ENCODE measurements around the gene CORO7. TPM values are rescaled to one million over a fixed set of nuclear protein-coding genes. Genes with fewer than 3 reads are reported as not detected.
A peak's percentile ranks its signal among the peaks of the same experiment; 100 is the strongest.
"Not testable (repeated sequence)": the region's sequence is repeated elsewhere in the genome, so short reads cannot be mapped to it uniquely, and the experiment has no call there.

CORO7 gene
- polyA plus RNA-seq, 12 donors = 15.7 to 26.2 (median 20.7) TPM; not detected in 1

DNA sequence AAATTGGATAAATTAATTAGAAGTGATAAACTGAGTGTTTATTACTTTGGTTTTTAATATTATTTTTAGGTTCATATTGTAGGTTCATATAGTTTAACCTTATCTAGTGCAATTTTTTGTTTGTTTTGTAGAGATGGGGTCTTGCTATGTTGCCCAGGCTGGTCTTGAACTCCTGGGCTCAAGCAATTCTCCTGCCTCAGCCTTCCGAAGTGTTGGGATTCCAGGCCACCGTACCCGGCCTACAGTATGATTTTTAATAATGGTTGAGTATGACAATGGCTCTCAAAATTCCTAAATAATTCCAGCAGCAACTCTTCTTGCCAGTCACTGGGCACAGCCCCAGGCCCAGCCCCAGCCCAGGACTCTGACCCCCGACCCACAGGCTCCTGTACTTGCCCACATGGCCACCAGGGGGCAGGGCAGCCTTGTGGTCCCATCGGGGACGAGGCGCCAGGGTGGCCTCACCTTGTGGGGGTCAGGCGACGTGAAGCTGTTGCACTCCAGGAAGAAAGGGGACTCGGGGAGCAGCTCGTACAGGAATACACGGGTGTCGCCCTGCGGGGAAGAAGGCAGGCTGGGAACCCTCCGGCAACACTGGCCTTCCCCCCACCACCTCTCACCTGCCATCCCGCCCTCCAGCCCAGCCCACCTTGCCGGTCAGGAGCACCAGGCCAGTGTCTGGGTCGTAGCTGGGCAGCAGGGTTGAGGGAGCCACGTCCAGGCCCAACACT, 57.4 kb downstream of the CORO7 start:
- DNase-seq = no peak

DNA sequence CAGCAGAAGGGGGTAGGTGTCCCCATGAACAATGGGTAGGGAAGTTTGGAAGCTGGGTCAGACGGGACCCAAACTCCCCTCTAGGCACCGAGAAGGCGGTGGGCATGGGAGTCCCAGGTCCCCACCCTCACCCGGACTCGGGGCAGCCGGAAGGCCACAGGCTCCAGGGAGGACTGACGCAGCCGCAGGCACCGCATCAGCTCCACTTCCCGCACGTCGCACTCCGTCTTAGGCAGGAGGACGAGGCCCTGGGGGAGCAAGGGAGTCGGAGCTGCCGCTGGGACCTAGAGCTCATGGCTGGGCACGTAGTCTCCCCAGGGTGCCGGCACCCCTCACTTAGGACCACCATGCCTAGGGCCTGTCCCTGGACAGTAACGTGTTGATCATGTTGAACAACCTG, 58.2 kb downstream of the CORO7 start:
- DNase-seq = no peak

DNA sequence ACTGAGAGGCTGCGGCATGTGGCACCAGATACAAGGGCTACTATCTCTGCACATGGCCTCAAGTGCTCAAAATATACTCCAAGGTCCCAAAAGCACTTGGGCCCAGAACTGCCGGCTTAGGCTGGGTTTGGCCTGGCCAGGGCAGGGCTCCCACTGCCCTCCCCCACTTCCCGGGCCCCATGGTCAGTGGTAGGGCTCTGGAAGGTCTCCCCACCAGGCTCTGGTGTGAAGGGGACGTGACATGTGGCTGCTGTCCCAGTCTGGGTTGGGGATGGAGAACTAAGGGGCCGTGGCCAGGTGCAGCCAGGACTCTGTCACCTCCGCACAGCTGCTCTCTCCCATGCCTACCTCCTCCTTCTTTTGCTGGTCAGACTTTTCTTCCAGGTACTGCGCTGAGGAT, 59.6 kb downstream of the CORO7 start:
- no peak for DNase-seq

DNA sequence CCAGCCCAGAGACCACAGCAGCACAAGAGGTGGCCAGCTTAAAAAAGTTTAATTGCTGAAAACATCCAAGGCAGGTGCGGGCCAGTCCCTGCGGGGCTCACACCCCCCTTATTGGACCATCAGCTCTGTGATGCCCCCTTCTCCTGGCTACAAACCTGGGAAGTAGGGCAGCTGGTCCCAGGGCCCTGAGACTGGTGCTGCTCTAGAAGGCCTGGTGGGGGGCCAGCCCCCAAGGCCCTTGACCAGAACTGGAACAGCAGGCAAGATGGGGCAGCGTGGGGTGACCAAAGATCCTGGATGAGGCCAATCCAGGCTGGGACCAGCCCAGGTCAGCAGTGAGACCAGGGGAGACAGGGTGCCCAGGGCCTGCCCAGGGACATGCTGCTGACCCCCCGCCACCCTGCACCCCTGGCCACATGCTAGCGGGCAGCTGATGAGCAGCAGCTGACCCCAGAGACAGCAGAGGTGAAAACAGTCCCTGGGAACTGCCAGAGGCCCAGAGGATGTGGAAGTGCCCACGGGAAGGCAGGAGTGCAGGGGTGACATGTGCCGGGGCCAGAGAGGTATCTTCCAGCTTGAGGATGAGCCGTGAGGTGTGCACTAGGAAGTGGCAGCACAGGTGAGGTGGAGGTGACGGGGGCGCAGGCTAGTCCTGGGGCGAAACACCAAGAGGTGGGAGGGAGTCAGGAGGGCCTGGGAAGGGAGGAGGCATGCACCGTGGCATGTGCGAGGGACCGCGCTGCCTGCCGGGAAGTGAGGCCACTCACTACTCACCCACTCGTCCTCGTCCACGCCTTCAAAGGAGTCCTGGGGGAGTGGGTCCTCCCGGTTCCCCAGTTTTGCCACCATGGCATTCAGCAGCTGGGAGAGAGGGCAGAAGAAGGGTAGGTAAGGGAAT, 61.6 kb downstream of the CORO7 start:
- no peak for DNase-seq

DNA sequence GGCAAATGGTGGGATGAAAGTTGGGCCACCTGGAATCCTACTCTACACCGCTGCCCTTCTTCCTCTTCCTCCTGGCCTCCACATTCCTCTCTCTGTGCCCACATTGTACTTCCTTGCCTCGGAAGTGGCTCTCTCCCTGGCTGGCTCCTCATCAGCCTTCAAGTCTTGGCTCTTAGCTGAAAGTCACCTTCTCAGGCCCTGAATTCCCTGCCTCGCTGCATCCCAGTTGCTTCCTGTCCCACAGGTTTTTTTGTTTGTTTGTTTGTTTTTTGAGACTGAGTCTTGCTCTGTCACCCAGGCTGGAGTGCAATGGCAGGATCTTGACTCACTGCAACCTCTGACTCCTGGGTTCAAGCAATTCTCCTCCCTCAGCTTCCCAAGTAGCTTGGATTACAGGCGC, 62.7 kb downstream of the CORO7 start:
- no peak for DNase-seq

DNA sequence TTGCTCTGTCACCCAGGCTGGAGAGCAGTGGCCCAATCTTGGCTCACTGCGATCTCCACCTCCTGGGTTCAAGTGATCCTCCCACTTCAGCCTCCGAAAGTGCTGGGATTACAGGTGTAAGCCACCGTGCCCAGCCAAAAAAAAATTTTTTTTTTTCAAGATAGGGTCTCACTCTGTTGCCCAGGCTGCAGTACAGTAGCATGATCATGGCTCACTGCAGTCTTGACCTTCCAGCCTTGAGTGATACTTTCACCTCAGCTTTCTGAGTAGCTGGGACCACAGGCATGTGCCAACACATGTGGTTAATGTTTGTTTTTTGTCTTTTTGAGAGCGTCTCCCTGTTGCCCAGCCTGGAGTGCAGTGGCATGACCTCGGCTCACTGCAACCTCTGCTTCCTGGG, 63.6 kb downstream of the CORO7 start:
- DNase-seq = no peak

DNA sequence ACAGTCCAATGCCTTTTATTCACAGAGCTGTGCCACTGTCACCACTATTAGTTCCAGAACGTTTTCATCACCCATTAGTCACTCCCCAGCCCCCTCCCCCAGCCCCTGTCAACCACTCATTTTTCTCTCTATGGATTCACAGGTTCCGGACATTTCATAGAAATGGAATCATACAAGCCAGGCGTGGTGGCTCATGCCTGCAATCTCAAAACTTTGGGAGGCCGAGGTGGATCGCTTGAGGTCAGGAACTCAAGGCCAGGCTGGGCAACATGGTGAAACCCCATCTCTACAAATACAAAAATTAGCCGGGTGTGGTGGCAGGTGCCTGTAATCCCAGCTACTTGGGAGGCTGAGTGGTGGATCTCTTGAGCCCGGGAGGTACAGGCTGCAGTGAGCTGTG, 64.5 kb downstream of the CORO7 start:
- DNase-seq = no peak

DNA sequence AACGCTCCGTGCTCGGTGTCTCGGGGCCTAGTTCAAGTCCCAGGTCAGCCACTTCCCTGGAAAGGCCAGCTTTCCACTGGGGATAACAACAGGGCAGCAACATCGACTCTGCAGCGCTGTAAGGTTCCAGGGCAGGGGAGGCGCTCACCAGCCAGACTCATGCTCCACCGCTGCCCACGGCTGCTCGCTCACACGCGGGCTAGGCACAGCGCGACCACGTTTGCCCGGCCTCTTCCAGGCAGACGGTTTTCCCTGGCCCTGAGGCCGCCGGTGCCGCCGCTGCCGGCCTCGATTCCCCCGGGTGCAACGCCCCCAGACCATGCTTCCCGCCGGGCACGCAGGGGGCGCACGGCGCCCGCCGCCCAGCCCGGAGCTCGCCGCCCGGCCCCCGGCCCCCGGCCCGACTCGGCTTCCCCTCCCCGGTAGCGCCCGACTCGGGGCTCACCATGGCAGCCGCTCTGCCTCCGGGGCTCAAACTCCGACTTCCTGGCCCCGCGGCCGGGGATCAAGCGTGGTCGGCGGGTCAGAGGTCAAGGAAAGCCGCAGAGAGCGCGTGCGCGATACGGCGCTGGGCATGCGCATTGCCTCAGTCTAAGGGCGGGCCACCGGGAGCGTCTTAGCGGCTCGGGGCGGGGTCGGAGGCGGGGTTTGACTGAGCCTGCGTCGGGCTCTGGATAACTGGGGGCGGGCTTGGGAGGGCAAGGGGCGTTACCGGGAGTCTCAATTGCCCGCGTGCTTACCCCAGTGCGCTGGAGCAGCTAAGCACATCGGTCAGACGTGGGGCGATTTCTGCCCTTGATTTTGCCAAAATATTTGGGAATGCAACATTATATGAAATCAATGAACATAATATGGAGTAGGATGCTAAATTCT, 65.4 kb downstream of the CORO7 start, which contains the start of gene PAM16:
PAM16 (minus strand) TSS at position 535 of the 873 bp plus-strand sequence; CDS start at position 448, 87 bp downstream.
- DNase-seq = peak; percentile 96

DNA sequence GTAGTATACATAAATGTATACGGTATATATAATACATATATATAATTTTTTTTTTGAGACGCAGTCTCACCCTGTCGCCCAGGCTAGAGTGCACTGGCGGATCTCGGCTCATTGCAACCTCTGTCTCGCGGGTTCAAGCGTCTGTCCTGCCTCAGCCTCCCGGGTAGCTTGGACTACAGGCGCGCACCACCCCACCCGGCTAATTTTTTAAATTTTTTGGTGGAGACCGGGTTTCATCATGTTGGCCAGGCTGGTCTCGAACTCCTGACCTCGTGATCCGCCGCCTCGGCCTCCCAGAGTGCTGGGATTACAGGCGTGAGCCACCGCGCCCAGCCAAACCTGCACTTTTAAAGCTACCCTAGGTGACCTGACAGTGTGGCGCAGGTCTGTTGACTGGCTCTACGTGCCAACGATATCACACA, 66.0 kb downstream of the CORO7 start:
- no peak for DNase-seq

DNA sequence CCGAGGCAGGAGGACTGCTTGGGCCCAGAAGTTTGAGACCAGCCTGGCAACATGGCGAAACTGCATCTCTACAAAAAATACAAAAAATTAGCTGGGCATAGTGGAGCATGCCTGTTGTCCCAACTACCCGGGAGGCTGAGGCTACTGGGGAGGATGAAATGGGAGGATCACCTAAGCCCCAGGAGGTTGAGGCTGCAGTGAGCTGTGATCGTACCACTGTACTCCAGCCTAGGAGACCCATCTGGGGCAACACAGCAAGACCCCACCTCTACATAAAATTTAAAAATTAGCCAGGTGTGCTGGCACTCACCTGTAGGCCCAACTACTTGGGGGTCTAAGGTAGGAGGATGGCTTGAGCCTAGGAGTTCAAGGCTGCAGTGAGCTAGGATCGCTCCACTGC, 67.1 kb downstream of the CORO7 start:
- no peak for DNase-seq

DNA sequence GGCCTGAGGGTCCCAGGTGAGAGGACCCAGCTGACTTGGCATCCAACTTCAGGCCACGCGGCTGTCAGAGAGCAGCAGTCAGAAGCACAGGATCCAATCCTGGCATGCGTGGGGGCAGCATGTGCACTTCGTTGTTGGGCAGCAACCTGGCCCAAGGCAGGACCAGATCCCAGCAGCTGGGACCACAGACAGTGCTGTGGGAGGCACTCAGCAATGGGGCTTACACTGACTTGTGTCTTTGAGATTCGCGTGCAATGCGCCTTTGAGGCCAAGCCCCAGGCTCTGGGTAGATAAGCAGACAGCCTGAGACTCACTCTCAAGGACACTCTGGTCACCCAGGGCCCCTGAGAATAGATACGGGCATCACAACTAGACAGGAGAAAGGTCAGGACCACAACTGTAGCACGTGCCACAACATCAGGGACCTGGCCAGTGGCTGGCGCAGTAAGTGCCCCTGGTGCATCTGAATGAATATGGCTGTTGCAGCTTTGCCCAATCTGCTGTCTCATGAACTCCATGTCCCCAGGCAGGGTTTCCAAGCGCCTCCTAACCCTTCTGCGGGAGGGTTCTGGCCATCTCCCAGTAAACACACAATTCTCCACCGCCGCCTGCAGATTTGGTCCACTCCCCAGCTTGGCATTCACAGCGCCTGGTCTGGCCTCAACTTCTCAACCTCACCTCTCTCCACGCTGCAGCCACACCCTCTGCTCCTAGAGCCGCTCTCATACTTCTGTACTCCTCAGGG, 68.5 kb downstream of the CORO7 start:
- no peak for DNase-seq

DNA sequence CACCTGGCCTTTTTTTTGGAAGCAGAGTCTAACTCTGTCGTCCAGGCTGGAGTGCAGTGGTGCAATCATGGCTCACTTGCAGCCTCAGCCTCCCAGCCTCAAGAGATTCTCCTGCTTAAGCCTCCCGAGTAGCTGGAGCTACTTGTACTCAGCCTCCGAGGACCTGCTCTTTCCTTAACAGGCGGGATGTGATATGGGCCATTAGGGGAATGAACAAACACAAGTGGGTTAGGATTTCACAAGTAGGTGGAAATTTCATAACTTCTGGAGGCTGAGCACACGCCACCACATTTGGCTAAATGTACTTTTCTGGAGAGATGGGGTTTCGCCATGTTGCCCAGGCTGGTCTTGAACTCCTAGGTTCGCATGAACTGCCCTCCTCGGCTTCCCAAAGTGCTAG, 69.4 kb downstream of the CORO7 start:
- no peak for DNase-seq

DNA sequence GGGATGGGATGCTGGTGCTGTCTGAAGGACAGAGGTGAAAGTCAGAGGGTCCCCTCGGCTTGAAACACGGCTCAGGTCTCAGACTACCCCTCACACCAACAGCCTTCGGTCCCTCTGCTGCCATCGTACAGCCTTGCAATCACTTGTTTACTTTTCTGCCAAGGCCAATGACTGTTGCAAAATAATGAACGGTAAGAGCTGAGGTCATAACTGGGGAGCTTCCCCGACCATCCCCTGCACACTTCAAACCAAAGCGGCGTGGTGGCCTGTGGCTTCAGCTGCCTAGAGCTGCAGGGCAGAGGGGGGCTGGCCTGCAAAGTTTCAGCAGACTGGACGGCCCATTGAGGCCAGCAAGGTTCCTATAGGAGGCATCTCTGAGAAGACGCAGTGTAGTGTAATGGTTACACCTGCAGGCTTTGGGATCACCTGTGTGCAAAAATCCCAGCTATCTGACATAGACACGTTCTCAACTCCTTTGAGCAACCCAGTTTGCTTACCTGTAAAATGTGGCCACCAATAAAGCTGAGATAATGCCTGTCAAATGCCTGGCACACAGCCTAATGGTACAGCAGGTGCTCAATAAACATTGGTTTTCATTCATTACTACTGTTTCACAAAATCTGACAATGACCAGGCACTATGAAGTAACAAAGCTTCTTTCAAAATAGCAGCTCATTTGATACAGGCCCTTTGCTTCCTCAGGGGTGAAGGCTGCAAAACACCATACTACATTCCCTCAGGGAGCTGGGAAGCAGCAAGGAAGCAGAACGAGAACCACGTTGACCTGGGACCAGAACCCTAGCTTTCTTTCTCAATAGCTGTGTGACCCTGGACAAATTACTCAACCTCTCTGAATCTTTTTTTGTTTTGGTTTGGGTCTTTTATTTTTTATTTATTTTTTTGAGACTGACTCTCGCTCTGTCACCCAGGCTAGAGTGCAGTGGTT, 70.3 kb downstream of the CORO7 start:
- DNase-seq = no peak

DNA sequence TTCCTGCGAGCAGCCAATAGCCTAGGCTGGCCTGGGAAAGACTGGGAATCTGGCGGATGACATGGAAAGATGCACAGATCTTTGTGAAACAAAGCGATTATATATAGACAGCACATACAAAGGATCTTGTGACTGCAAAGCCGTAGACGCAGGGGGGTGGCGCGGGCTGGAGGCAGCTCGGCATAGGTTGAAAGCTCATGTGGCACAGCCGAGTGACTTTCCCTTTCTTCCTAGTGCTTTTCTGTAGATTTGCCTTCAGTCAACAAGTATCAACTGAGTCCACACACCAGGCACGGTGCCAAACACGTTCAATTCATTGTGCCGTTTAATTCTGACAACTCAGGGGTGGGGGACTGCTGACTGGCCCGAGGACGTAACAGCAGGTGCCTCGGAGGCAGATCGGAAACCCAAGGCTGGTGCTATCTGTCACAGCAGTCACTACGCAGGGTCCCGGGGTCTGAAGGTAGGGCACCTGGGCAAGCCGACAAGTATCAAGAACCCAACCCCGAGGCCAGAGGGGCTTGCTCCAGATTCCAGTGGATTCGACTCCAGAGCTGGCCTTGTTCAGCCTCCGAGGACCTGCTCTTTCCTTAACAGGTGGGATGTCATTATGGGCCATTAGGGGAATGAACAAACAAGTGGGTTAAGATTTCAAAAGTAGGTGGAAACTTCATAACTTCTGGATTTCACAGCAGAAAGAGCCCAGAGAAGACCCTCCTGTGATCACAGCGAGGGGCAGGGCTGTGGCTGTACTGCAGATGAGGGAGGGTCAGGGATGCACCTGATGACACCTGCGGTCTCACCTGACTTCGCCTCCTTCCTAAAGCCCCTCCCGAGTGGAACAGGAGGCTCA, 71.2 kb downstream of the CORO7 start:
- no peak for DNase-seq

DNA sequence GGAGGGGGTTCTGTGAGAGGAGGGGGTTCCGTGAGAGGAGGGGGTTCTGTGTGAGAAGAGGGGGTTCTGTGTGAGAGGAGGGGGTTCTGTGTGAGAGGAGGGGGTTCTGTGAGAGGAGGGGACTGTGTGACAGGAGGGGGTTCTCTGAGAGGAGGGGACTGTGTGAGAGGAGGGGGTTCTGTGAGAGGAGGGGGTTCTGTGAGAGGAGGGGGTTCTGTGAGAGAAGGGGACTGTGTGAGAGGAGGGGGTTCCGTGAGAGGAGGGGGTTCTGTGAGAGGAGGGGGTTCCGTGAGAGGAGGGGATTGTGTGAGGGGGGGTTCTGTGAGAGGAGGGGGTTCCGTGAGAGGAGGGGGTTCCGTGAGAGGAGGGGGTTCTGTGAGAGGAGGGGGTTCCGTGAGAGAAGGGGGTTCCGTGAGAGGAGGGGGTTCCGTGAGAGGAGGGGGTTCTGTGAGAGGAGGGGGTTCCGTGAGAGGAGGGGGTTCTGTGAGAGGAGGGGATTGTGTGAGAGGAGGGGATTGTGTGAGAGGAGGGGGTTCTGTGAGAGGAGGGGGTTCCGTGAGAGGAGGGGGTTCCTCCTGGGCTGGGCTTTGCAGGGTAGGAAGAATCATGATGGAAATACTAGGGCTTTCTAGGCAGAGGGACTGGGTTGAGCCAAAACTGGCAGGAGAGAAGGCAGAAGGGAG, 72.0 kb downstream of the CORO7 start:
- DNase-seq = not testable (repeated sequence)

DNA sequence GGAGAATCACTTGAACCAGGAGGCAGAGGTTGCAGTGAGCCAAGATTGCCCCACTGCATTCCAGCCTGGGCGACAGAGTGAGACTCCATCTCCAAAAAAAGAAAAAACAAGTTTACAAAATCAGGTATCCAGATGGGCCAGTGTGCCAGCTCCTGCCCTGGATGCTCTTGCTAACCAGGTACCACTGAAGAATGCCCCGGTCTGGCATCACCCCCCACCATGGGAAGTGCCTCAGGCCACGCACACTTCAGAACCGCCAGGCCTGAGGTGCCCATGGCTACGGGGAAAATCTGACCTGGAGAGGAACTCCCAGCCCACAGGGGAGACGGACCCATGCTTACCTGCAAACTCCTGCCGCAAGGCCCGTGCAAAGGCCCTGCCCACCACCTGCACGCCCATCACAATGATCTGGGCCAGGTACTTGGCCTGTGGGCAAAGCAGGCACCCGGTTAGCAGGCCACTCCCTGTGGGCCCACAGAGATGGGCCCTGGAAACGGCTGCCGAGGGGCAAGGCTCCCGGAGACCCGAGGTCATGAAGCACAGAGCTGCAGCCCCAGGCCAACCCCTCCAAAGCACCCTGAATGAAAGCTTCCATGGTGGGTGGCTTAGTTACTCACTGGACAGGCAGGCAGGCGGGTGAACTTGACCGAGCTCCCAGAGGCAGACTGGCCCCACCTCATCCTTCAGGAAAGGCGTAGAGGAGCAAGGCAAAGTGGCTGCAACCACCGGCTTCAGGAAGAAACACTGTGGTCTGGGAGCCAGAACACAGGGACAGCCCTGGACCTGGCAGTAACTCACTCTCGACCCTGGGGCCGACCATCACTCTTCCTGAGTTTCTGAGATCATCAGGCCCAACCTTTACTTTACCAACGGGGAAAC, 73.3 kb downstream of the CORO7 start:
- DNase-seq = no peak

DNA sequence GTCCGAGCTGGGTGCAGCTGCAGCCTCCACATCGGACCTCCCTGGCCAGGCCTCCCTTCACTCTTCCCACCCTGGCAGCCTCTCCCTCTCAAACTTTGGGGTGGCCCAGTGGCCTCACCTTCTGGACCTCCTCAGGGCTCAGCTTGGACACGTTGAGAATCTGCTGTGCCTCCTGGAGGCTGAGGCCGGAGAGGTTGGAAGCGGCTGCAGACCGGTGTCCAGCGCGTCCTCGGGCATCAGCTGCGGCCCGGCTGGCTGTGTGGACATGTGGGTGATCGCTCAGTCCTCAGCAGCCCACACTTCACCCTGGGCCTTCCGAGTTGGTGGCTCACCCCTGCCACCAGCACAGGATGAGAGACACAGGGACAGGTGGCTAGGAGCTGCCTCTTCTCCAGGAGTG, 75.1 kb downstream of the CORO7 start:
- DNase-seq = no peak

Measured in muscle of arm (tissue), 12 donors.